ENCODE measurements around the gene SMURF1. TPM values are rescaled to one million over a fixed set of nuclear protein-coding genes. Genes with fewer than 3 reads are reported as not detected.

Gene SMURF1
- total and polyA plus RNA-seq, 4 donors: 2.9 to 16.8 (median 5.9) TPM

DNA sequence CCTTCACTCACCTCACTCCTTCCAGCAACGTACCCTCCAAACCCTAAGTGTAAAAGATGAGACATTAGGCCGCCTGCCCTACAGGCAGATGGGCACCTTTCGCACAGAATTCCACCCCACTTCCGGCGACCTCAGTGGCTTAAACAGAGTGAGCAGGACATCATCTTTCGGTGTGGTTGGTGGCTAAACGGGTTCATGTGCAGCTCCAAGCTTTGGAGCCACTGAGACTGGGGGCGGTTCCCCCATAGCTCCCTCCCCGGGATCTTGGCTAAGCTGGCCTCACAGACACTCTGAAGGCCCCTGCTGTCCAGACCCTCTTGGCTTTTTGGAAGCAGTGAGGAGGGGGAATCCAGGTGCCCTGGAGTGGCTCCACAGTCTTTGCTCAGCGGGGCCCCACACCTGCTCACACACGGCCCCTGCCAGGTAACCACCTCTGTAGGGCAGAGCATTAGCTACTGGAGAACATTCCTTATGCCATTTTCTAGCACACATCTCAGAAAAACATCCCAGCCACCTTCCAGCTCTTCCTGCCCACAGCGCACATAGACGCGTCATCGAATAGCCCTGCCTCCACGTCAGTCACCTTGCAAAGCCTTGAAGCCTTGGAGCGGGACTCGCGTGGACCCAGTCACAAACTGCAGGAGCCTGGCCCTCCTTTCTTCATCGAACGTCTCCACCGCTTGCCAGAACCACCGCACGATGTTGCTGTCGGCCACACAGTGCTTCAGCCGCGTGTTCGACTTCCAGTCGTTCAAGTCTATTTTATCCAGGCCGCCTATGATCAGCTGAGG, 108.8 kb downstream of the SMURF1 start (continued):
- TF ChIP-seq, protein P1, sequence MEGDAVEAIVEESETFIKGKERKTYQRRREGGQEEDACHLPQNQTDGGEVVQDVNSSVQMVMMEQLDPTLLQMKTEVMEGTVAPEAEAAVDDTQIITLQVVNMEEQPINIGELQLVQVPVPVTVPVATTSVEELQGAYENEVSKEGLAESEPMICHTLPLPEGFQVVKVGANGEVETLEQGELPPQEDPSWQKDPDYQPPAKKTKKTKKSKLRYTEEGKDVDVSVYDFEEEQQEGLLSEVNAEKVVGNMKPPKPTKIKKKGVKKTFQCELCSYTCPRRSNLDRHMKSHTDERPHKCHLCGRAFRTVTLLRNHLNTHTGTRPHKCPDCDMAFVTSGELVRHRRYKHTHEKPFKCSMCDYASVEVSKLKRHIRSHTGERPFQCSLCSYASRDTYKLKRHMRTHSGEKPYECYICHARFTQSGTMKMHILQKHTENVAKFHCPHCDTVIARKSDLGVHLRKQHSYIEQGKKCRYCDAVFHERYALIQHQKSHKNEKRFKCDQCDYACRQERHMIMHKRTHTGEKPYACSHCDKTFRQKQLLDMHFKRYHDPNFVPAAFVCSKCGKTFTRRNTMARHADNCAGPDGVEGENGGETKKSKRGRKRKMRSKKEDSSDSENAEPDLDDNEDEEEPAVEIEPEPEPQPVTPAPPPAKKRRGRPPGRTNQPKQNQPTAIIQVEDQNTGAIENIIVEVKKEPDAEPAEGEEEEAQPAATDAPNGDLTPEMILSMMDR (IDR thresholded peaks at IDR 0.05; ENCODE audit: low read depth, low read length, missing input control): no peak
- TF ChIP-seq EGR1 (IDR thresholded peaks at IDR 0.05; ENCODE audit: low read depth in 2 of 2): no peak
- TF ChIP-seq TAF1 (conservative IDR thresholded peaks at IDR 0.05): no peak
- TF ChIP-seq ATF3 (IDR thresholded peaks at IDR 0.05): no peak
- no peak for TF ChIP-seq RAD21 (IDR thresholded peaks at IDR 0.05)
- no peak for TF ChIP-seq FOXA2 (IDR thresholded peaks at IDR 0.05)

DNA sequence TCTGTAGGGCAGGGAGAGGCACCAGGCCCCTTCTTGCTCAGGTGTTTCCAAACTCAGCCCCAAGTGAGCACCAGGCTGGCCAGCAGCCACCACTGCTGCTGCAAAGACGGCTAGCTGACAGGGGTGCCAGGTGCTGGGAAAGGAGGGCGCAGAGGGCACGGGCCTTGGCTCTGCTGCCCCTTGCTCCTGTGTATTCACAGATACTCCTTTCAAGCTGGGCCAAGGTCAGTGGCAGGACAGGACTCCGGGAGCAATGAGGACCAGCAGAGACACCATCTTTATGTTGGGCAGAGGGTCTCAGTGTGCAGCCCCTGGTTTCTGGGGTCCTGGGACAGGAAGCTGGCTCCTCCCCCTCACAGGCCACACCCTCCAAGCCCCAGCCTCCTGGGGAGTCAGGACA, 110.1 kb downstream of the SMURF1 start:
- no peak for DNase-seq (ENCODE audit: low spot score)
- 74% methylated on average over 4 of the region's 4 CpGs for WGBS
- Histone ChIP-seq H3K9me3 (ENCODE audit: control insufficient read depth in 4 of 4, low read length in 3 of 4) (no peaks in the 10 kb centered on the region), H3K9ac (ENCODE audit: low read depth in 1 of 2, low read length in 2 of 2) (no peak overlapping the region), H3K27ac (ENCODE audit: low read depth in 1 of 2, low read length in 2 of 2) (no peak overlapping the region), H3K36me3 (ENCODE audit: control insufficient read depth in 4 of 4, insufficient read depth in 3 of 4, low read depth in 1 of 4, low read length in 3 of 4) (peaks cover 15 to 87% (median 64%) of the 10 kb centered on the region in 4 donors), H3K4me3 (ENCODE audit: low read depth in 1 of 3, low read length in 3 of 3) (no peak overlapping the region), H3K27me3 (ENCODE audit: control insufficient read depth in 4 of 4, insufficient read depth in 4 of 4, low read length in 3 of 4) (no peaks in the 10 kb centered on the region), H3K4me1 (ENCODE audit: control insufficient read depth in 4 of 4, insufficient read depth in 4 of 4, low read length in 3 of 4) (peaks cover 0 to 12% (median 0%) of the 10 kb centered on the region in 4 donors)
- TF ChIP-seq GABPA (IDR thresholded peaks at IDR 0.05 in 1 of 2, conservative IDR thresholded peaks at IDR 0.05 in 1 of 2) (no peak), MAX (IDR thresholded peaks at IDR 0.05) (no peak), ZBTB33 (IDR thresholded peaks at IDR 0.05) (no peak), NR2F2 (IDR thresholded peaks at IDR 0.05) (no peak), RXRA (IDR thresholded peaks at IDR 0.05) (no peak), REST (IDR thresholded peaks at IDR 0.05) (no peak), YY1 (IDR thresholded peaks at IDR 0.05) (no peak), HNF4G (IDR thresholded peaks at IDR 0.05) (no peak), EGR1 (IDR thresholded peaks at IDR 0.05; ENCODE audit: low read depth in 2 of 2) (no peak), FOXA1 (IDR thresholded peaks at IDR 0.05) (no peak), SP1 (IDR thresholded peaks at IDR 0.05) (no peak), JUND (IDR thresholded peaks at IDR 0.05) (no peak), FOXA2 (IDR thresholded peaks at IDR 0.05) (no peak), ATF3 (IDR thresholded peaks at IDR 0.05) (no peak), TAF1 (conservative IDR thresholded peaks at IDR 0.05) (no peak), HNF4A (conservative IDR thresholded peaks at IDR 0.05) (no peak), RAD21 (IDR thresholded peaks at IDR 0.05) (no peak)
- TF ChIP-seq, protein P1 (IDR thresholded peaks at IDR 0.05; ENCODE audit: low read depth, low read length, missing input control): no peak
